MM.1S (cell line): ENCODE measurements around the gene CGB7.
"Not testable (repeated sequence)": the region's sequence is repeated elsewhere in the genome, so short reads cannot be mapped to it uniquely, and the experiment has no call there.

Source experiments
- EZH2 ChIP-seq: fragments of 300-600 bp; sonication (generic); optimal IDR thresholded peaks from 2 replicates; pipeline ENCODE3; 2017; ENCODE audit warnings: low read depth, mild to moderate bottlenecking, antibody characterized with exemption, low read length, mixed read lengths
- EZH2phosphoT487 ChIP-seq: fragments of 300-600 bp; sonication (generic); IDR thresholded peaks from 2 replicates; pipeline ENCODE4 v1.6.1; 2018; ENCODE audit warnings: antibody characterized with exemption, low read length
- TF ChIP-seq, protein P1 (sequence below): fragments of 300-600 bp; sonication (generic); IDR thresholded peaks from 2 replicates; pipeline ENCODE4 v1.5.1; 2016; ENCODE audit warnings: antibody characterized with exemption, low read length, mixed read lengths

- TF ChIP-seq, protein P1, sequence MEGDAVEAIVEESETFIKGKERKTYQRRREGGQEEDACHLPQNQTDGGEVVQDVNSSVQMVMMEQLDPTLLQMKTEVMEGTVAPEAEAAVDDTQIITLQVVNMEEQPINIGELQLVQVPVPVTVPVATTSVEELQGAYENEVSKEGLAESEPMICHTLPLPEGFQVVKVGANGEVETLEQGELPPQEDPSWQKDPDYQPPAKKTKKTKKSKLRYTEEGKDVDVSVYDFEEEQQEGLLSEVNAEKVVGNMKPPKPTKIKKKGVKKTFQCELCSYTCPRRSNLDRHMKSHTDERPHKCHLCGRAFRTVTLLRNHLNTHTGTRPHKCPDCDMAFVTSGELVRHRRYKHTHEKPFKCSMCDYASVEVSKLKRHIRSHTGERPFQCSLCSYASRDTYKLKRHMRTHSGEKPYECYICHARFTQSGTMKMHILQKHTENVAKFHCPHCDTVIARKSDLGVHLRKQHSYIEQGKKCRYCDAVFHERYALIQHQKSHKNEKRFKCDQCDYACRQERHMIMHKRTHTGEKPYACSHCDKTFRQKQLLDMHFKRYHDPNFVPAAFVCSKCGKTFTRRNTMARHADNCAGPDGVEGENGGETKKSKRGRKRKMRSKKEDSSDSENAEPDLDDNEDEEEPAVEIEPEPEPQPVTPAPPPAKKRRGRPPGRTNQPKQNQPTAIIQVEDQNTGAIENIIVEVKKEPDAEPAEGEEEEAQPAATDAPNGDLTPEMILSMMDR = not testable (repeated sequence)
- not testable (repeated sequence) for TF ChIP-seq EZH2, EZH2phosphoT487
Measured at GRCh38 chr19:49038111-49038510, 19.4 kb downstream of the CGB7 start.
